ENCODE data around the gene MAP3K4. TPM values are rescaled to one million over a fixed set of nuclear protein-coding genes. Genes with fewer than 3 reads are reported as not detected.

MAP3K4 gene
- total RNA-seq, 1 donor from 2014 or later, result 47.2 TPM

GRCh38 chr6:160959726-160960435, 31.7 kb upstream of the MAP3K4 start:
- no peaks in the 10 kb centered on the region for H3K9me3 ChIP-seq
- TF ChIP-seq CTCF (IDR thresholded peaks at IDR 0.05), result no peak
- intact Hi-C loops (cut with DNase I), result no loop called here
- H3K27ac ChIP-seq, result no peak overlapping the region
- no peaks in the 10 kb centered on the region for H3K4me1 ChIP-seq
- DNase-seq (no peak), ATAC-seq (no peak)
- H3K4me3 ChIP-seq, result no peak overlapping the region
- no peaks in the 10 kb centered on the region for H3K27me3 ChIP-seq (ENCODE audit: low read depth)
- no peaks in the 10 kb centered on the region for H3K36me3 ChIP-seq

- DNase-seq, result no peak
- no peak for TF ChIP-seq CTCF (IDR thresholded peaks at IDR 0.05)
- Histone ChIP-seq H3K27me3 (ENCODE audit: low read depth) (no peaks in the 10 kb centered on the region), H3K27ac (no peak overlapping the region), H3K4me3 (no peak overlapping the region), H3K4me1 (no peaks in the 10 kb centered on the region), H3K9me3 (no peaks in the 10 kb centered on the region), H3K36me3 (no peaks in the 10 kb centered on the region)
- intact Hi-C loops (cut with DNase I), result no loop called here
- no peak for ATAC-seq
Measured at GRCh38 chr6:160960839-160961238, 30.7 kb upstream of the MAP3K4 start.

- intact Hi-C loops (cut with DNase I), result no loop called here
- DNase-seq (no peak), ATAC-seq (no peak)
- no peaks in the 10 kb centered on the region for H3K27me3 ChIP-seq (ENCODE audit: low read depth)
- no peak for TF ChIP-seq CTCF (IDR thresholded peaks at IDR 0.05)
- no peak overlapping the region for H3K27ac ChIP-seq
- no peaks in the 10 kb centered on the region for H3K36me3 ChIP-seq
- no peaks in the 10 kb centered on the region for H3K4me1 ChIP-seq
- H3K9me3 ChIP-seq, result no peaks in the 10 kb centered on the region
- H3K4me3 ChIP-seq, result no peak overlapping the region
Measured at GRCh38 chr6:160962835-160963623, 28.5 kb upstream of the MAP3K4 start.

GRCh38 chr6:160963651-160964050, 27.9 kb upstream of the MAP3K4 start:
- Histone ChIP-seq H3K9me3 (no peaks in the 10 kb centered on the region), H3K4me1 (no peaks in the 10 kb centered on the region), H3K36me3 (no peaks in the 10 kb centered on the region), H3K27me3 (ENCODE audit: low read depth) (no peaks in the 10 kb centered on the region), H3K27ac (no peak overlapping the region), H3K4me3 (no peak overlapping the region)
- intact Hi-C loops (cut with DNase I), result no loop called here
- no peak for TF ChIP-seq CTCF (IDR thresholded peaks at IDR 0.05)
- ATAC-seq (no peak), DNase-seq (no peak)

GRCh38 chr6:160965893-160966292, 25.7 kb upstream of the MAP3K4 start:
- no peak overlapping the region for H3K4me3 ChIP-seq
- H3K36me3 ChIP-seq, result no peaks in the 10 kb centered on the region
- no peaks in the 10 kb centered on the region for H3K27me3 ChIP-seq (ENCODE audit: low read depth)
- H3K27ac ChIP-seq, result no peak overlapping the region
- TF ChIP-seq CTCF (IDR thresholded peaks at IDR 0.05), result no peak
- H3K9me3 ChIP-seq, result no peaks in the 10 kb centered on the region
- no peaks in the 10 kb centered on the region for H3K4me1 ChIP-seq
- DNase-seq (no peak), ATAC-seq (no peak)
- intact Hi-C loops (cut with DNase I), result no loop called here

All from lower lobe of right lung (tissue), 2 donors.